Measurements from ENCODE around the gene PARG.

PARG gene

DNA sequence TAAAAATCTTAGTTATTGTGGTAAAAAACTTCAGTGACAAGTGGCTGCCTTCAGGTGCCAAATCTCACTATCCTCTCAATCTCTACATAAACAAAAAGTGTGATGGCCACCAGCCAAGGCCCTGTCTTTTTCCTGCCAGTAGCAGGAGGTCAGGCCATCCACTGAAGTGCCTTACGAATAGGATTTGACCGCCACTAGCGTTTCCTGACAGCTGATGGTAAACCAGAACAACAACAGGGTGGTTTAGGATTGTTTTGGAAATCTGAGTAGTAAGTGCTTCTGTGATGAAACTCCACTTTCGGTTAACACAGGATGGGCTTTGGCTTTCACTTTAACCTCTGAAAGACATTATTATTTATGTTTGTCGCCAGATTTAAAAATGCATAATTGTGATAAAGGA lies 124.0 kb downstream of the PARG start:
- Histone ChIP-seq H3K27ac (no peak overlapping the region), H3K4me3 (no peak overlapping the region), H3K4me1 (no peaks in the 10 kb centered on the region), H3K36me3 (peaks cover 40 to 49% (median 46%) of the 10 kb centered on the region in 3 donors), H3K27me3 (no peaks in the 10 kb centered on the region), H3K9me3 (no peaks in the 10 kb centered on the region)
- no peak for DNase-seq
- intact Hi-C loops (cut with DNase I; ENCODE audit: low total_unique reads), result no loop called here
- TF ChIP-seq, protein P1, sequence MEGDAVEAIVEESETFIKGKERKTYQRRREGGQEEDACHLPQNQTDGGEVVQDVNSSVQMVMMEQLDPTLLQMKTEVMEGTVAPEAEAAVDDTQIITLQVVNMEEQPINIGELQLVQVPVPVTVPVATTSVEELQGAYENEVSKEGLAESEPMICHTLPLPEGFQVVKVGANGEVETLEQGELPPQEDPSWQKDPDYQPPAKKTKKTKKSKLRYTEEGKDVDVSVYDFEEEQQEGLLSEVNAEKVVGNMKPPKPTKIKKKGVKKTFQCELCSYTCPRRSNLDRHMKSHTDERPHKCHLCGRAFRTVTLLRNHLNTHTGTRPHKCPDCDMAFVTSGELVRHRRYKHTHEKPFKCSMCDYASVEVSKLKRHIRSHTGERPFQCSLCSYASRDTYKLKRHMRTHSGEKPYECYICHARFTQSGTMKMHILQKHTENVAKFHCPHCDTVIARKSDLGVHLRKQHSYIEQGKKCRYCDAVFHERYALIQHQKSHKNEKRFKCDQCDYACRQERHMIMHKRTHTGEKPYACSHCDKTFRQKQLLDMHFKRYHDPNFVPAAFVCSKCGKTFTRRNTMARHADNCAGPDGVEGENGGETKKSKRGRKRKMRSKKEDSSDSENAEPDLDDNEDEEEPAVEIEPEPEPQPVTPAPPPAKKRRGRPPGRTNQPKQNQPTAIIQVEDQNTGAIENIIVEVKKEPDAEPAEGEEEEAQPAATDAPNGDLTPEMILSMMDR (IDR thresholded peaks at IDR 0.05), result no peak

DNA sequence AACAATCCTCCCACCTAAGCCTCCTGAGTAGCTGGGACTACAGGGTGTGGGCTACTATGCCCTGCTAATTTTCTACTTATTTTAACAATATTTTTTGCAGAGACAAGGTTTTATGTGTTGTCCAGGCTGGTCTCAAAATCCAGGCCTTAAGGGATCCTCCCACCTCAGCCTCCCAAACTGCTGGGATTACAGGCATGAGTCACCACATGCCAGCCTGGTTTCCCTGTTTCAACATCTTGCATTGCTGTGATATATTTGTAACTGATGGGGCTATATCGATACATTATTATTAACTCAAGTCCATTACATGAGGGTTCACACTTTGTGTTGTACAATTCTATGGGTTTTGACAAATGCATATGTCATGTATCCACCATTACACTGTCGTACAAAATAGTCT lies 137.8 kb downstream of the PARG start:
- Histone ChIP-seq H3K9me3 (peaks cover 0 to 15% (median 0%) of the 10 kb centered on the region in 3 donors), H3K27me3 (no peaks in the 10 kb centered on the region), H3K4me1 (no peaks in the 10 kb centered on the region), H3K27ac (no peak overlapping the region), H3K4me3 (no peak overlapping the region), H3K36me3 (no peaks in the 10 kb centered on the region)
- intact Hi-C loops (cut with DNase I; ENCODE audit: low total_unique reads), result no loop called here
- no peak for DNase-seq
- TF ChIP-seq, protein P1 (IDR thresholded peaks at IDR 0.05), result no peak

DNA sequence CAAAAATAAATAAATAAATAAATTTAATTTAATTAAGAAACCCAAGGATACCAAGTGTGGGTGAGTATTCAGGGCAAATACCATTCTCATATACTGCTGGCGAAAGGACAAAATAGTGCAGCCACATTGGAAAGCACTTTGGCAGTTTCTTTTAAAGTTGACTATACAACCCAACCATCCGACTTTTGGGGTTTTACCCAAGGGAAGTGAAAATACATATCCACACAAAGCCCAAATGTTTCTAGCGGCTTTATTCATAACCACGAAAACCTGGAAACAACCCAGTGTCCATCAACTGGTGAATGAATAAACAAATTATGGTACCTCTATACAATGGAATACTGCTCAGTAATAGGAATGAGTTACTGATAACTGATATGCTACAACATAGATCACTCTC lies 143.6 kb downstream of the PARG start:
- intact Hi-C loops (cut with DNase I; ENCODE audit: low total_unique reads), result no loop called here
- DNase-seq, result no peak
- no peaks in the 10 kb centered on the region for H3K9me3 ChIP-seq
- TF ChIP-seq, protein P1 (IDR thresholded peaks at IDR 0.05), result no peak
- no peak overlapping the region for H3K4me3 ChIP-seq
- H3K27ac ChIP-seq, result no peak overlapping the region
- no peaks in the 10 kb centered on the region for H3K27me3 ChIP-seq
- H3K36me3 ChIP-seq, result no peaks in the 10 kb centered on the region
- H3K4me1 ChIP-seq, result no peaks in the 10 kb centered on the region

DNA sequence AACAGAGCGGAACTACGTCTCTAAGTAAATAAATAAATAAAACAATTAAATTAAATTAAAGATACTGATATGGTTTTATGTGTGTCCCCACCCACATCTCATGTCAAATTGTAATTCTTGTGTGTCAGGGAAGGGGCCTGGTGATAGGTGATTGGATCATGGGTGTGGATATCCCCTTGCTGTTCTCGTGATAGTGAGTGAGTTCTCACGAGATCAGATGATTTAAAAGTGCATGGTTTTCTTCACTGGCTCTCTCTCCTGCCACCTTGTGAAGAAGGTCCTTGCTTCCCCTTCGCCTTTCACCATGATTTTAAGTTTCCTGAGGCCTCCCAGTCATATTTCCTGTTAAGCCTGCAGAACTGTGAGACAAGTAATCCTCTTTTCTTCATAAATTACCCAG lies 150.7 kb downstream of the PARG start:
- TF ChIP-seq, protein P1 (IDR thresholded peaks at IDR 0.05), result no peak
- Histone ChIP-seq H3K36me3 (no peaks in the 10 kb centered on the region), H3K27me3 (no peaks in the 10 kb centered on the region), H3K27ac (no peak overlapping the region), H3K4me1 (no peaks in the 10 kb centered on the region), H3K4me3 (no peak overlapping the region), H3K9me3 (no peaks in the 10 kb centered on the region)
- intact Hi-C loops (cut with DNase I; ENCODE audit: low total_unique reads), result no loop called here
- DNase-seq, result no peak

- TF ChIP-seq, protein P1 (IDR thresholded peaks at IDR 0.05), result no peak
- no peak for DNase-seq
- Histone ChIP-seq H3K27me3 (peaks cover 0 to 2% of the 10 kb centered on the region in 2 donors), H3K4me3 (no peak overlapping the region), H3K27ac (no peak overlapping the region), H3K36me3 (no peaks in the 10 kb centered on the region), H3K9me3 (no peaks in the 10 kb centered on the region), H3K4me1 (no peaks in the 10 kb centered on the region)
- intact Hi-C loops (cut with DNase I; ENCODE audit: low total_unique reads), result no loop called here
Observed at GRCh38 chr10:49784681-49785080, 157.1 kb downstream of the PARG start.

DNA sequence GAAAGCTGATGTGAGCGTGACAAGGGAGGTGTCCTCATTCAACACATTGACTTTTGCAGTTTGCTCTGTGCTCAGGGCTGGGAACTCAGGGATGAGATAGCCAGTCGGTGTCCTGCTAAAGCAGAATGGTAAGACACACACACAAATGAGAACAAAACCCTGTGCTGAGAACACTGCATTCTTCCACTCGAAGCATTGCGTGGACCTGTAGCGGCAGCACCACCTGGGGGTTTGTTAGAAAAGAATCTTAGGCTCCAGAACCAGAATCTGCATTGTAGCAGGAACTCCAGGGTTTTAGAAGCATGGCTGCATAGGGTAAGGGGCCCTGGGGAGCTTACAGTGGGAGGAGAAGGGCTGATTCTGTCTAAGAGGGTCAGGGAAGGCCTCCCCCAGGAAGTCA lies 158.2 kb downstream of the PARG start:
- TF ChIP-seq, protein P1 (IDR thresholded peaks at IDR 0.05), result no peak
- Histone ChIP-seq H3K36me3 (no peaks in the 10 kb centered on the region), H3K4me1 (no peaks in the 10 kb centered on the region), H3K9me3 (no peaks in the 10 kb centered on the region), H3K4me3 (no peak overlapping the region), H3K27me3 (peaks cover 0 to 2% of the 10 kb centered on the region in 2 donors), H3K27ac (no peak overlapping the region)
- intact Hi-C loops (cut with DNase I; ENCODE audit: low total_unique reads), result no loop called here
- no peak for DNase-seq

Data from tibial artery (tissue), 4 donors.